Activated effector memory CD4-positive, alpha-beta T cell treated with anti-CD3 and anti-CD28 coated beads, Interleukin-2, amount 50 U/mL, for 16 hours (primary cell): ENCODE measurements around the gene ATN1.

Source experiments
- DNase-seq: peaks from one replicate; pipeline ENCODE4 v3.0.0-alpha.2; 2020

The ATN1 gene

GRCh38 chr12:6980075-6980474 lies 52.3 kb downstream of the ATN1 start:
- DNase-seq: no peak

GRCh38 chr12:6980740-6981139 lies 53.0 kb downstream of the ATN1 start:
- no peak for DNase-seq

- DNase-seq: no peak
Observed at GRCh38 chr12:6981152-6982052, 53.6 kb downstream of the ATN1 start.

- no peak for DNase-seq
Observed at GRCh38 chr12:6982532-6982931, 54.8 kb downstream of the ATN1 start.

GRCh38 chr12:6987956-6988553 lies 60.3 kb downstream of the ATN1 start:
- DNase-seq: no peak
